ENCODE data around the gene AGPAT2. TPM values are rescaled to one million over a fixed set of nuclear protein-coding genes. Genes with fewer than 3 reads are reported as not detected.

Gene AGPAT2
- total RNA-seq, 4 donors from 2014 or later: 28.8 to 43.6 (median 38.4) TPM

- Histone ChIP-seq H3K4me1 (peaks cover 0 to 74% (median 32%) of the 10 kb centered on the region in 3 donors), H3K4me3 (no peak overlapping the region), H3K36me3 (peaks cover 0 to 52% of the 10 kb centered on the region in 2 donors), H3K27me3 (peaks cover 7% of the 10 kb centered on the region), H3K27ac (peak overlapping the region in 3 of 4 donors; percentile 52 to 59 (median 58)), H3K9me3 (no peaks in the 10 kb centered on the region)
- ATAC-seq: no peak
- WGBS, 2 donors (ENCODE audit: low coverage in 1 of 2): no CpG with 5 or more reads among the region's 11 CpGs
- TF ChIP-seq POLR2AphosphoS5 (IDR thresholded peaks at IDR 0.05): no peak
- no peak for TF ChIP-seq EP300 (IDR thresholded peaks at IDR 0.05)
- no peak for TF ChIP-seq POLR2A (IDR thresholded peaks at IDR 0.05)
- TF ChIP-seq CTCF (IDR thresholded peaks at IDR 0.05): no peak
These were observed 33.7 kb upstream of the AGPAT2 start for GRCh38 chr9:136720898-136721338.

GRCh38 chr9:136720251-136720897, 33.1 kb upstream of the AGPAT2 start:
- no peak for TF ChIP-seq POLR2A (IDR thresholded peaks at IDR 0.05)
- no peak for TF ChIP-seq POLR2AphosphoS5 (IDR thresholded peaks at IDR 0.05)
- TF ChIP-seq EP300 (IDR thresholded peaks at IDR 0.05): no peak
- TF ChIP-seq CTCF (IDR thresholded peaks at IDR 0.05): no peak
- WGBS, 2 donors (ENCODE audit: low coverage in 1 of 2): 7% methylated on average over 5 of the region's 20 CpGs; no CpG with 5 or more reads in 1 of the 2 donors
- peaks cover 9% of the 10 kb centered on the region for H3K27me3 ChIP-seq
- H3K4me3 ChIP-seq: peak overlapping the region in 1 of 2 donors; percentile 9
- H3K36me3 ChIP-seq: peaks cover 0 to 46% of the 10 kb centered on the region in 2 donors
- peaks cover 0 to 68% (median 27%) of the 10 kb centered on the region in 3 donors for H3K4me1 ChIP-seq
- H3K9me3 ChIP-seq: no peaks in the 10 kb centered on the region
- H3K27ac ChIP-seq: peak overlapping the region in 3 of 4 donors; percentile 52 to 59 (median 58)
- ATAC-seq: peak; percentile 19

- WGBS, 2 donors (ENCODE audit: low coverage in 1 of 2): 100% methylated on average over 1 of the region's 24 CpGs; no CpG with 5 or more reads in 1 of the 2 donors
- Histone ChIP-seq H3K9me3 (no peaks in the 10 kb centered on the region), H3K36me3 (peaks cover 0 to 36% of the 10 kb centered on the region in 2 donors), H3K27ac (peak overlapping the region in 3 of 4 donors; percentile 51 to 59 (median 58)), H3K4me1 (peaks cover 0 to 58% (median 25%) of the 10 kb centered on the region in 3 donors), H3K4me3 (no peak overlapping the region), H3K27me3 (peaks cover 16% of the 10 kb centered on the region)
- no peak for ATAC-seq
- TF ChIP-seq POLR2AphosphoS5 (IDR thresholded peaks at IDR 0.05) (no peak), EP300 (IDR thresholded peaks at IDR 0.05) (no peak), CTCF (IDR thresholded peaks at IDR 0.05) (no peak), POLR2A (IDR thresholded peaks at IDR 0.05) (no peak)
These were observed 32.1 kb upstream of the AGPAT2 start for GRCh38 chr9:136719195-136719880.

GRCh38 chr9:136718345-136719194, 31.3 kb upstream of the AGPAT2 start:
- Histone ChIP-seq H3K27me3 (peaks cover 24% of the 10 kb centered on the region), H3K4me1 (peaks cover 0 to 58% (median 25%) of the 10 kb centered on the region in 3 donors), H3K4me3 (no peak overlapping the region), H3K9me3 (no peaks in the 10 kb centered on the region), H3K27ac (peak overlapping the region in 3 of 4 donors; percentile 51 to 59 (median 58)), H3K36me3 (peaks cover 0 to 28% of the 10 kb centered on the region in 2 donors)
- WGBS, 2 donors (ENCODE audit: low coverage in 1 of 2): 90% methylated on average over 2 of the region's 20 CpGs; no CpG with 5 or more reads in 1 of the 2 donors
- TF ChIP-seq POLR2AphosphoS5 (IDR thresholded peaks at IDR 0.05) (no peak), POLR2A (IDR thresholded peaks at IDR 0.05) (no peak), EP300 (IDR thresholded peaks at IDR 0.05) (no peak), CTCF (IDR thresholded peaks at IDR 0.05) (no peak)
- no peak for ATAC-seq

Measured in gastroesophageal sphincter (tissue), 4 donors.